ENCODE data around the gene COPS8.
A peak's percentile ranks its signal among the peaks of the same experiment; 100 is the strongest.

Gene COPS8

GRCh38 chr2:237062585-237062984, 23.1 kb upstream of the COPS8 start:
- TF ChIP-seq CTCF (IDR thresholded peaks at IDR 0.05; ENCODE audit: low read depth, low read length, missing control alignments) = no peak
- DNase-seq (ENCODE audit: low read depth) = no peak
- in situ Hi-C loops (cut with HindIII; ENCODE audit: low sequenced_read_pairs) = loop anchor here (25.0 kb wide), 1 partner anchor 1275 kb away; no protein-coding TSS in a partner anchor
- no peak overlapping the region for H3K4me3 ChIP-seq (ENCODE audit: low read depth, low read length)

GRCh38 chr2:237064203-237065070, 21.3 kb upstream of the COPS8 start:
- in situ Hi-C loops (cut with HindIII; ENCODE audit: low sequenced_read_pairs) = loop anchor here (25.0 kb wide), 1 partner anchor 1277 kb away; no protein-coding TSS in a partner anchor
- H3K4me3 ChIP-seq (ENCODE audit: low read depth, low read length) = no peak overlapping the region
- no peak for TF ChIP-seq CTCF (IDR thresholded peaks at IDR 0.05; ENCODE audit: low read depth, low read length, missing control alignments)
- no peak for DNase-seq (ENCODE audit: low read depth)

GRCh38 chr2:237065071-237065377, 20.7 kb upstream of the COPS8 start:
- no peak for TF ChIP-seq CTCF (IDR thresholded peaks at IDR 0.05; ENCODE audit: low read depth, low read length, missing control alignments)
- no peak overlapping the region for H3K4me3 ChIP-seq (ENCODE audit: low read depth, low read length)
- no peak for DNase-seq (ENCODE audit: low read depth)
- in situ Hi-C loops (cut with HindIII; ENCODE audit: low sequenced_read_pairs) = loop anchor here (25.0 kb wide), 1 partner anchor 1278 kb away; no protein-coding TSS in a partner anchor

GRCh38 chr2:237066396-237066795, 19.3 kb upstream of the COPS8 start:
- in situ Hi-C loops (cut with HindIII; ENCODE audit: low sequenced_read_pairs) = loop anchor here (25.0 kb wide), 1 partner anchor 1279 kb away; no protein-coding TSS in a partner anchor
- TF ChIP-seq CTCF (IDR thresholded peaks at IDR 0.05; ENCODE audit: low read depth, low read length, missing control alignments) = no peak

GRCh38 chr2:237068005-237068576, 17.6 kb upstream of the COPS8 start:
- TF ChIP-seq CTCF (IDR thresholded peaks at IDR 0.05; ENCODE audit: low read depth, low read length, missing control alignments) = peak; percentile 43

More at GRCh38 chr2:237066396-237066795, 19.3 kb upstream of the COPS8 start:
- no peak for DNase-seq (ENCODE audit: low read depth)
- no peak overlapping the region for H3K4me3 ChIP-seq (ENCODE audit: low read depth, low read length)

GRCh38 chr2:237072067-237072931, 13.4 kb upstream of the COPS8 start:
- no peak for DNase-seq (ENCODE audit: low read depth)
- in situ Hi-C loops (cut with HindIII; ENCODE audit: low sequenced_read_pairs) = loop anchor here (5.0 to 25.0 kb wide), 2 partner anchors 725 to 1285 kb away; no protein-coding TSS in a partner anchor

More at GRCh38 chr2:237068005-237068576, 17.6 kb upstream of the COPS8 start:
- no peak overlapping the region for H3K4me3 ChIP-seq (ENCODE audit: low read depth, low read length)
- in situ Hi-C loops (cut with HindIII; ENCODE audit: low sequenced_read_pairs) = loop anchor here (25.0 kb wide), 1 partner anchor 1281 kb away; no protein-coding TSS in a partner anchor
- no peak for DNase-seq (ENCODE audit: low read depth)

More at GRCh38 chr2:237072067-237072931, 13.4 kb upstream of the COPS8 start:
- no peak overlapping the region for H3K4me3 ChIP-seq (ENCODE audit: low read depth, low read length)
- TF ChIP-seq CTCF (IDR thresholded peaks at IDR 0.05; ENCODE audit: low read depth, low read length, missing control alignments) = peak; percentile 96
